HEK293 (cell line): ENCODE measurements around the gene MAST2.
A peak's percentile ranks its signal among the peaks of the same experiment; 100 is the strongest.
"Not testable (repeated sequence)": the region's sequence is repeated elsewhere in the genome, so short reads cannot be mapped to it uniquely, and the experiment has no call there.

Experiments
- CTCF ChIA-PET: fragments of 350-600 bp; formaldehyde crosslinking; extraction: SDS; loops from one replicate; lab custom pipeline; 2021; ENCODE audit warnings: antibody characterized with exemption; lab: Yijun Ruan, JAX
- POLR2A ChIA-PET: fragments of 300-600 bp; formaldehyde crosslinking; extraction: SDS; loops from one replicate; lab custom pipeline; 2020; ENCODE audit warnings: antibody characterized with exemption, inconsistent platforms; lab: Yijun Ruan, JAX
- H3K27ac ChIP-seq: fragments of 200-500 bp; sonication (Bioruptor generic); 2 replicates; pipeline ENCODE4 v1.5.1; 2014; ENCODE audit warnings: low read depth, low read length, control low read depth, inconsistent platforms; ENCODE audit errors: extremely low read depth
- H3K36me3 ChIP-seq, 2 experiments: fragments of 200-500 bp in 1 of 2; sonication (Bioruptor generic) in 1 of 2; 1 replicate in 1 of 2; 2 replicates in 1 of 2; pipeline ENCODE4 v1.5.1; 2014 to 2017; ENCODE audit warnings: inconsistent platforms in 2 of 2, low read length in 2 of 2; ENCODE audit not compliant: control insufficient read depth in 2 of 2, insufficient read depth in 1 of 2
- H3K4me1 ChIP-seq: fragments of 200-500 bp; sonication (Bioruptor generic); 2 replicates; pipeline ENCODE4 v1.5.1; 2014; ENCODE audit warnings: mild to moderate bottlenecking, low read length, inconsistent platforms; ENCODE audit not compliant: control insufficient read depth, insufficient read depth
- H3K4me3 ChIP-seq: 2 replicates; pipeline ENCODE4 v1.5.1; 2011; ENCODE audit warnings: low read depth, mild to moderate bottlenecking, control low read depth, low read length, moderate library complexity
- H3K9me3 ChIP-seq: fragments of 200-500 bp; sonication (Bioruptor generic); 2 replicates; pipeline ENCODE4 v1.5.1; 2014; ENCODE audit warnings: low read depth, low read length, inconsistent platforms; ENCODE audit not compliant: control insufficient read depth, insufficient read depth
- ZBTB6 ChIP-seq: fragments of 450-650 bp; formaldehyde crosslinking; IDR thresholded peaks from 2 replicates; pipeline ENCODE4 v1.5.1; 2017; ENCODE audit warnings: missing biosample characterization, missing genetic modification characterization
- ZFP41 ChIP-seq: fragments of 450-650 bp; formaldehyde crosslinking; IDR thresholded peaks from 2 replicates; pipeline ENCODE4 v1.5.1; 2016; ENCODE audit warnings: missing biosample characterization, missing genetic modification characterization, borderline replicate concordance
- ZFP69B ChIP-seq: fragments of 450-650 bp; formaldehyde crosslinking; IDR thresholded peaks from 2 replicates; pipeline ENCODE4 v1.5.1; 2016; ENCODE audit warnings: missing biosample characterization, missing genetic modification characterization
- ZNF175 ChIP-seq: fragments of 450-650 bp; formaldehyde crosslinking; IDR thresholded peaks from 2 replicates; pipeline ENCODE4 v1.5.1; 2016; ENCODE audit warnings: missing biosample characterization, missing genetic modification characterization
- ZNF2 ChIP-seq: fragments of 450-650 bp; formaldehyde crosslinking; IDR thresholded peaks from 2 replicates; pipeline ENCODE4 v1.5.1; 2016; ENCODE audit warnings: missing biosample characterization, missing genetic modification characterization
- ZNF280D ChIP-seq: fragments of 450-650 bp; formaldehyde crosslinking; IDR thresholded peaks from 2 replicates; pipeline ENCODE4 v1.5.1; 2016; ENCODE audit warnings: missing biosample characterization, missing genetic modification characterization
- ZNF366 ChIP-seq: fragments of 450-650 bp; formaldehyde crosslinking; conservative IDR thresholded peaks from 2 replicates; pipeline ENCODE4 v1.5.1; 2016; ENCODE audit warnings: missing biosample characterization, missing genetic modification characterization
- ZNF600 ChIP-seq: fragments of 450-650 bp; formaldehyde crosslinking; IDR thresholded peaks from 2 replicates; pipeline ENCODE4 v1.5.1; 2016; ENCODE audit warnings: missing biosample characterization, missing genetic modification characterization
- ZNF707 ChIP-seq: fragments of 450-650 bp; formaldehyde crosslinking; IDR thresholded peaks from 2 replicates; pipeline ENCODE4 v1.5.1; 2016; ENCODE audit warnings: missing biosample characterization, missing genetic modification characterization
- ZNF747 ChIP-seq: fragments of 450-650 bp; formaldehyde crosslinking; IDR thresholded peaks from 2 replicates; pipeline ENCODE4 v1.5.1; 2016; ENCODE audit warnings: missing biosample characterization, missing genetic modification characterization
- ZSCAN16 ChIP-seq: fragments of 450-650 bp; formaldehyde crosslinking; IDR thresholded peaks from 2 replicates; pipeline ENCODE4 v1.5.1; 2016; ENCODE audit warnings: missing biosample characterization, missing genetic modification characterization
- ZSCAN5A ChIP-seq: fragments of 450-650 bp; formaldehyde crosslinking; IDR thresholded peaks from 2 replicates; pipeline ENCODE4 v1.5.1; 2016; ENCODE audit warnings: missing biosample characterization, missing genetic modification characterization
- TF ChIP-seq, protein P1 (sequence below): fragments of 450-650 bp; formaldehyde crosslinking; optimal IDR thresholded peaks from 2 replicates; pipeline ENCODE3; 2016; ENCODE audit warnings: missing biosample characterization, mild to moderate bottlenecking, missing genetic modification characterization
- TF ChIP-seq, protein P2 (sequence below): fragments of 450-650 bp; formaldehyde crosslinking; IDR thresholded peaks from 2 replicates; pipeline ENCODE4 v1.5.1; 2017; ENCODE audit warnings: missing biosample characterization, mild to moderate bottlenecking, missing genetic modification characterization, moderate library complexity
- TF ChIP-seq, protein P3 (sequence below): fragments of 450-650 bp; formaldehyde crosslinking; IDR thresholded peaks from 2 replicates; pipeline ENCODE4 v1.5.1; 2016; ENCODE audit warnings: missing biosample characterization, missing genetic modification characterization

The MAST2 gene

GRCh38 chr1:45836861-45837260, 33.4 kb downstream of the MAST2 start:
- H3K4me3 ChIP-seq, POLR2A ChIA-PET, H3K9me3 ChIP-seq, H3K27ac ChIP-seq, H3K4me1 ChIP-seq: not testable (repeated sequence)
- CTCF ChIA-PET: interaction anchor here (0.6 kb wide), 1 partner anchor 10 kb away, joined by 8 read pairs; no protein-coding TSS in a partner anchor
- peaks cover 7 to 10% of the 10 kb centered on the region in 2 experiments; a peak in 2 of 3 replicates for H3K36me3 ChIP-seq
- peak; percentile 59; the same call in 1 of the 2 replicates for TF ChIP-seq ZNF600

- H3K4me3 ChIP-seq, H3K9me3 ChIP-seq, H3K36me3 ChIP-seq, POLR2A ChIA-PET, CTCF ChIA-PET, H3K27ac ChIP-seq, H3K4me1 ChIP-seq: not testable (repeated sequence)
These were observed 34.9 kb downstream of the MAST2 start for GRCh38 chr1:45838322-45838721.

GRCh38 chr1:45840704-45841103, 37.3 kb downstream of the MAST2 start:
- Histone ChIP-seq H3K4me3 (no peak overlapping the region), H3K4me1 (peaks cover 5% of the 10 kb centered on the region; the same call in 1 of the 2 replicates), H3K9me3 (no peaks in the 10 kb centered on the region), H3K27ac (no peak overlapping the region), H3K36me3 (no peaks in the 10 kb centered on the region; a peak in 1 of 3 replicates)
- ChIA-PET CTCF (interaction anchor here (0.6 to 1.0 kb wide), 2 partner anchors 11 to 75 kb away, joined by 3 to 4 read pairs; no protein-coding TSS in a partner anchor), POLR2A (no interaction called here)
- TF ChIP-seq ZNF366 (tag by site-specific recombination): no peak
- no peak for TF ChIP-seq ZSCAN5A (tag by site-specific recombination)
- no peak for TF ChIP-seq ZFP41
- TF ChIP-seq, protein P1, sequence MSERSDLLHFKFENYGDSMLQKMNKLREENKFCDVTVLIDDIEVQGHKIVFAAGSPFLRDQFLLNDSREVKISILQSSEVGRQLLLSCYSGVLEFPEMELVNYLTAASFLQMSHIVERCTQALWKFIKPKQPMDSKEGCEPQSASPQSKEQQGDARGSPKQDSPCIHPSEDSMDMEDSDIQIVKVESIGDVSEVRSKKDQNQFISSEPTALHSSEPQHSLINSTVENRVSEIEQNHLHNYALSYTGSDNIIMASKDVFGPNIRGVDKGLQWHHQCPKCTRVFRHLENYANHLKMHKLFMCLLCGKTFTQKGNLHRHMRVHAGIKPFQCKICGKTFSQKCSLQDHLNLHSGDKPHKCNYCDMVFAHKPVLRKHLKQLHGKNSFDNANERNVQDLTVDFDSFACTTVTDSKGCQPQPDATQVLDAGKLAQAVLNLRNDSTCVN (tag by site-specific recombination): no peak
- TF ChIP-seq ZNF2 (tag by site-specific recombination): no peak
- TF ChIP-seq ZNF707 (tag by site-specific recombination): no peak
- TF ChIP-seq ZNF175 (tag by site-specific recombination): no peak
- TF ChIP-seq, protein P2, sequence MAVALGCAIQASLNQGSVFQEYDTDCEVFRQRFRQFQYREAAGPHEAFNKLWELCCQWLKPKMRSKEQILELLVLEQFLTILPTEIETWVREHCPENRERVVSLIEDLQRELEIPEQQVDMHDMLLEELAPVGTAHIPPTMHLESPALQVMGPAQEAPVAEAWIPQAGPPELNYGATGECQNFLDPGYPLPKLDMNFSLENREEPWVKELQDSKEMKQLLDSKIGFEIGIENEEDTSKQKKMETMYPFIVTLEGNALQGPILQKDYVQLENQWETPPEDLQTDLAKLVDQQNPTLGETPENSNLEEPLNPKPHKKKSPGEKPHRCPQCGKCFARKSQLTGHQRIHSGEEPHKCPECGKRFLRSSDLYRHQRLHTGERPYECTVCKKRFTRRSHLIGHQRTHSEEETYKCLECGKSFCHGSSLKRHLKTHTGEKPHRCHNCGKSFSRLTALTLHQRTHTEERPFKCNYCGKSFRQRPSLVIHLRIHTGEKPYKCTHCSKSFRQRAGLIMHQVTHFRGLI (tag by site-specific recombination): no peak
- TF ChIP-seq ZFP69B (tag by site-specific recombination): no peak
- TF ChIP-seq ZNF280D (tag by site-specific recombination): no peak
- no peak for TF ChIP-seq ZBTB6 (tag by site-specific recombination)
- no peak for TF ChIP-seq ZSCAN16 (tag by site-specific recombination)
- TF ChIP-seq, protein P3, sequence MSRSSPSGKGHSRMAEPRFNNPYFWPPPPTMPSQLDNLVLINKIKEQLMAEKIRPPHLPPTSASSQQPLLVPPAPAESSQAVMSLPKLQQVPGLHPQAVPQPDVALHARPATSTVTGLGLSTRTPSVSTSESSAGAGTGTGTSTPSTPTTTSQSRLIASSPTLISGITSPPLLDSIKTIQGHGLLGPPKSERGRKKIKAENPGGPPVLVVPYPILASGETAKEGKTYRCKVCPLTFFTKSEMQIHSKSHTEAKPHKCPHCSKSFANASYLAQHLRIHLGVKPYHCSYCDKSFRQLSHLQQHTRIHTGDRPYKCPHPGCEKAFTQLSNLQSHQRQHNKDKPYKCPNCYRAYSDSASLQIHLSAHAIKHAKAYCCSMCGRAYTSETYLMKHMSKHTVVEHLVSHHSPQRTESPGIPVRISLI: no peak
- no peak for TF ChIP-seq ZNF747 (tag by site-specific recombination)
